Activated CD8-positive, alpha-beta memory T cell treated with anti-CD3 and anti-CD28 coated beads for 36 hours (primary cell): Measurements from ENCODE around the gene MDM2. TPM values are rescaled to one million over a fixed set of nuclear protein-coding genes. Genes with fewer than 3 reads are reported as not detected.
"Not testable (repeated sequence)": the region's sequence is repeated elsewhere in the genome, so short reads cannot be mapped to it uniquely, and the experiment has no call there.

Source experiments
- CTCF ChIA-PET: fragments of 350-600 bp; sonication (Branson Sonifier 250); formaldehyde crosslinking; loops from one replicate; lab custom pipeline; 2021; ENCODE audit warnings: antibody characterized with exemption; lab: Charles Lee
- POLR2A ChIA-PET: fragments of 350-600 bp; sonication (Branson Sonifier 250); formaldehyde crosslinking; loops from one replicate; lab custom pipeline; 2021; ENCODE audit warnings: antibody characterized with exemption; lab: Charles Lee
- total RNA-seq, 2 experiments: library from RNA; stranded (reverse); gene quantifications; one replicate each; pipeline ENCODE4 v1.2.3, GENCODE V29; 2021

Gene MDM2
- total RNA-seq, 2 experiments from 2014 or later, result 176 to 196 TPM

- ChIA-PET CTCF (no interaction called here), POLR2A (no interaction called here)
These were observed 48.5 kb downstream of the MDM2 start for GRCh38 chr12:68856510-68856909.

- ChIA-PET POLR2A (no interaction called here), CTCF (no interaction called here)
These were observed 53.9 kb downstream of the MDM2 start for GRCh38 chr12:68861890-68862289.

- CTCF ChIA-PET, result no interaction called here
- POLR2A ChIA-PET, result no interaction called here
These were observed 55.3 kb downstream of the MDM2 start for GRCh38 chr12:68863109-68863770.

- CTCF ChIA-PET, POLR2A ChIA-PET: not testable (repeated sequence)
These were observed 56.0 kb downstream of the MDM2 start for GRCh38 chr12:68863886-68864454.

GRCh38 chr12:68864604-68865003 is 56.6 kb downstream of the MDM2 start:
- CTCF ChIA-PET, result no interaction called here
- POLR2A ChIA-PET, result no interaction called here

GRCh38 chr12:68865399-68866164 is 57.6 kb downstream of the MDM2 start:
- POLR2A ChIA-PET, result no interaction called here
- CTCF ChIA-PET, result no interaction called here

- CTCF ChIA-PET, result interaction anchor here (0.8 kb wide), 1 partner anchor 37 kb away, joined by 3 read pairs; no protein-coding TSS in a partner anchor
- POLR2A ChIA-PET, result no interaction called here
These were observed 59.0 kb downstream of the MDM2 start for GRCh38 chr12:68866950-68867349.

GRCh38 chr12:68867606-68868005 is 59.6 kb downstream of the MDM2 start:
- CTCF ChIA-PET, result interaction anchor here (0.8 kb wide), 1 partner anchor 38 kb away, joined by 3 read pairs; no protein-coding TSS in a partner anchor
- POLR2A ChIA-PET, result no interaction called here

GRCh38 chr12:68868043-68868790 is 60.2 kb downstream of the MDM2 start:
- ChIA-PET POLR2A (interaction anchor here (0.5 kb wide), 1 partner anchor 103 kb away, joined by 6 read pairs; no protein-coding TSS in a partner anchor), CTCF (no interaction called here)

GRCh38 chr12:68870011-68870410 is 62.0 kb downstream of the MDM2 start:
- ChIA-PET POLR2A (no interaction called here), CTCF (no interaction called here)

- CTCF ChIA-PET, result no interaction called here
- POLR2A ChIA-PET, result no interaction called here
These were observed 62.5 kb downstream of the MDM2 start for GRCh38 chr12:68870443-68870842.

- ChIA-PET CTCF (no interaction called here), POLR2A (no interaction called here)
These were observed 63.4 kb downstream of the MDM2 start for GRCh38 chr12:68871396-68871795.

GRCh38 chr12:68871921-68872320 is 63.9 kb downstream of the MDM2 start:
- ChIA-PET CTCF (no interaction called here), POLR2A (no interaction called here)

- ChIA-PET POLR2A (no interaction called here), CTCF (interaction anchor here (0.8 kb wide), 1 partner anchor 459 kb away, joined by 4 read pairs; no protein-coding TSS in a partner anchor)
These were observed 65.3 kb downstream of the MDM2 start for GRCh38 chr12:68873316-68873715.

- ChIA-PET POLR2A (no interaction called here), CTCF (no interaction called here)
These were observed 68.5 kb downstream of the MDM2 start for GRCh38 chr12:68876461-68876860.

- CTCF ChIA-PET, result no interaction called here
These were observed 69.6 kb downstream of the MDM2 start for GRCh38 chr12:68877583-68877982.

GRCh38 chr12:68878283-68878682 is 70.3 kb downstream of the MDM2 start:
- ChIA-PET CTCF (no interaction called here), POLR2A (no interaction called here)

More at GRCh38 chr12:68877583-68877982, 69.6 kb downstream of the MDM2 start:
- POLR2A ChIA-PET, result no interaction called here

- POLR2A ChIA-PET, result no interaction called here
- CTCF ChIA-PET, result no interaction called here
These were observed 70.9 kb downstream of the MDM2 start for GRCh38 chr12:68878846-68879245.

GRCh38 chr12:68880660-68881325 is 72.8 kb downstream of the MDM2 start:
- POLR2A ChIA-PET, result no interaction called here
- CTCF ChIA-PET, result no interaction called here
